OCI-LY7 (cell line): ENCODE measurements around the gene PTPRQ.

Experiments used
- CTCF ChIP-seq: fragments of 200-600 bp; sonication (generic); conservative IDR thresholded peaks from 2 replicates; pipeline ENCODE4 v1.5.1; 2014; ENCODE audit warnings: mild to moderate bottlenecking, antibody characterized with exemption, low read length, moderate library complexity, mixed read lengths
- EZH2phosphoT487 ChIP-seq: fragments of 200-600 bp; sonication (generic); IDR thresholded peaks from 2 replicates; pipeline ENCODE4 v1.6.1; 2018; ENCODE audit warnings: low read depth, borderline replicate concordance, mild to moderate bottlenecking, mixed run types, antibody characterized with exemption, low read length, moderate library complexity, mixed read lengths

- no peak for TF ChIP-seq CTCF
- no peak for TF ChIP-seq EZH2phosphoT487
Measured at GRCh38 chr12:80627782-80628181, 183.7 kb downstream of the PTPRQ start.
